NCI-H748 treated with DMSO at 0.1 percent for 48 hours (cell line): ENCODE measurements around the gene RPUSD4.

Experiments
- DNase-seq: peaks from one replicate; lab custom pipeline; 2025; lab: John Stamatoyannopoulos, UW

The RPUSD4 gene

DNA sequence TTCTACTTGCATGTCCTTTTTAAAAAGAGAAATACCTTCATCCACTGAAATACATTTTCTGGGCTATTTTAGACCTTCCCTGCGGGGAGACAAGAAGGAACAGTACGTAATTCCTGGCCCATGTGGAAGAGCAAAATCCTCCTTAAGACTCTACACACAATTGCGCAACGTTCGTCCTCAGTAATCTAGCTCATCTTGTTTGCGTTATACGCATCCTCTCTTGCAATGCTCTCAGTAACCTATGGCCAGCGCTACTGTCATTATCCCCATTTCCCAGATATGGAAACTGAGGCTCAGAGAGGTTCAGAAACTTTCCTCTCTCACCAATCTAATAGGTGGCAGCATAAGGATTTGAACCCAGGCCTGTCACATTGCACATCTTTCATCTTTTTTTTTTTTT lies 54.6 kb downstream of the RPUSD4 start:
- no peak for DNase-seq

DNA sequence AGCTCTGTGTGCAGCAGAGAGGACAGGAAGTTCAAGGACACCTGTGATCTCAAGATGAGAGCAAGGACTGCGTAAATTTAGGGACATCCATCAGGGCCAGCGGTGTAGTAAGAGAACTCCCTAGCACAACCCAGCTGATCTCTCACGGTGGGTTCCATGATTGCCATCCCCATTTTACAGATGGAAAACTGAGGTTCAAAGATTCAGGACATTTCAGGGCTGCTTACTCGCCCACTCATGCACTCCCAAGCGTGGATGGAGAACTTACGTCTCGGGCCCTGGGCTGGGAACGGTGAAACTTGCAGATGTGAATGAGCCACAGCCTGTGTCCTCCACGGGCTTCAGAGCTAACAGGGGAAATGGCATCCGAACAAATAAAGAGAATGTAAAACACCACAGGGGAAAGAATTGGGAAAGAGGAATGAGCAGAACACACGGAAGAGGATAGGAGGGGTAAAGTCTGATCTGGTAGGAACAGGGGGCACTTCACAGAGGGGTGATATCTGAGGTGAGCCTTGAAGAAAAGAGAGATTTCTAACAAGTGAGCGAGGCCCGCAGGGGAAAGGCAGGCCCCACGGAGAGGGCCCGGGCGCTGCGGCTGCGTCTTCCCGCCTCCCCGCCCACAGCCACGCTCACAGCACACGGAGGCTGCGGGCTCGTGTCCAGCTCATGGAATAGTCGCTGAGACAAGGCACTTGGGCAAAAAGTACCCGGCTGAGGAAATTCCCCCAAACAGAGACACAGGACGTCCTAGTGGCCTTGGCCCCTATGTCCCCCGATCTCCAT lies 55.9 kb downstream of the RPUSD4 start:
- DNase-seq: no peak

DNA sequence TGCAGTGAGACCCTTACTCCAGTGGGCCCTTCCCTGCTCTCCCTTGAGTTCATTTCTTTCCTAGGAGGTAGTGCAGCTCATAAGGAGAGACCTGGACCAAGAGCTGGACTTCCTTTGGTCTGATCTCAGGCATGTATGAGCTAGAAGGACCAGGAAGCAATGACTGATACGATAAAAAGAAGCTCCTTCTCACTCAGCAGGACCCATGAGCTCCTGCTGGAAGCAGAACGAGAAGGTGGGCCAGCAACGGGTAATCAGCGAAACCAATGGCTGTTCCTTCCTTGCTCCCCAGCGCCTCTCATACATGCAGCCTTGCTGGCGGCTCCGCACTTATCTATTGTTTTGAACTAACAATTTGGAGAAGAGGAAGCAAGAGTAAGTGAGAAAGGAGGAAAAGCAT lies 56.8 kb downstream of the RPUSD4 start:
- DNase-seq: no peak

DNA sequence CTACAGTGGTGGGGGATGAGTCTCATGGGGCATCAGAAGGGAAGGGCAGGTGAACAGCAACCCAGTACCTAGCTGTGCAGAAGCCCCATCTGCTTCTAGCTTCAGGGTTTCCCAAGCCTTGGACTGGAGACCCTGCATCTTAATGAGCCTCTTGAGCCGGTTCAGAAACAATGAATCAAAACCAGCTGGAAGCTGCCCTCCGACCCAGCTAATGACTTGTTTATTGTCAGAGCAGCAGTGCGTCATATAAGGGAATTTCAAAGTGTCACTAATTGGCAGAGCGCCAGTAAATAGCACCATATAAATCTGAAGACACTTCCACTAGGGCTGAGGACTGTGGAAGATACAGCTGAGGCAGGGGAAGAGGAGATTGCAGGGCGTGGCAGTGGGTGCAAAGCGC lies 57.5 kb downstream of the RPUSD4 start:
- DNase-seq: no peak

DNA sequence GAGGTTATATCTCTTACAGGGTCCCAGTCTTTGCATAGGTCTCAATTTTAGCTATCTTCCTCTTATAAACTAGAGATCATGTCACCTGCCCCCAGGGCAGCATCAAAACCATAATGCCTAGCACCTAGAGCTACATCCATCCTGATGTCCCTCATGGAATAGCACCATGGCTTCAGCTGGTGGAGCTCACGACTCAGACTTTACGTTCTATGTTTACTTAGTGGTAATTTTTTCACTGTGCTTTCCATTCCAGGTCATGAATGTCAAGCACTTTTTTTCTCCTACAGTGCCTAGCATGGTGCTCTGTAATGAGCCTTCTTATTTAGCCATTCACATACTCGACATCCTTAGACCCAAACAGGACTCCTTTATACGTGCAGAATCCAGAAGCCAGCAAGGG lies 58.4 kb downstream of the RPUSD4 start:
- no peak for DNase-seq

DNA sequence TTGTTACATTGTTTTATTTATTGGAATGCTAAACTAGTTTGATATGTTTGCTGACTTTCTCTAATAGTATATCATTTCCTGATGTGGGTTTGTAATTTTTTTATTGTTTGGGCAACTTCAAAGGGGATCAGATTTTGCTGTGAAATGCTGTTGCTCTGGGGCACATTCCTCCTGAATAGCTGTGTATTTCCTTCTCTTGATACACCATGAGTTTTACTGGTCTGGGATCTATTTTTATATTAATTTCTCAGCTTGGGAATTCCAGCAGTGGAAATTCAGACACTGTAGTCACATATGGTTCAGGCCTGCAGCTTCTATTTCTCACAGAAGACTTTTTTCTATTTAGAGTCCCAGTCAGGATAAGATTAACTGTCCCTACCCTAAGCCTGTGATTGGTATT lies 58.9 kb downstream of the RPUSD4 start:
- DNase-seq: no peak

DNA sequence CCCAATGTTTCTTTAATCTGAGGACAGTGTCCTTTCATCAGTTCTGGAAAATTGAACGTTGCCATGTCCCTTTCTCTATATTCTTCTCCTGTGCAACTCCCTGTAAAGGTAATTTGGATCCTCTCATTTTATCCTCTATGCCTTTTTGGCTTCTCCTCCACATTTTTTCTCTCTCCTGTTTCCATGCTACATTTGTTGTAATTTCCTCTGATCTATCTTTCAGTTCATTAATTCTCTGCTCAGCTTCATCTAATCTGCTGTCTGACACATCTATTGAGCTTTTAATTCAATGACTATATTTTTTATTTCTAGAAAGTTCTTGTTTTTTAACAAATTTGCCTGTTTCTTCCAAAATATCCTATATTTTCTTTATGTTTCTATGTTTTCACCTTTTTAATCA lies 59.3 kb downstream of the RPUSD4 start:
- DNase-seq: no peak
